ENCODE measurements around the gene OSBPL6.

GRCh38 chr2:178246696-178247095, 52.4 kb downstream of the OSBPL6 start:
- no peak for TF ChIP-seq CTCF (IDR thresholded peaks at IDR 0.05 in 2 of 3, conservative IDR thresholded peaks at IDR 0.05 in 1 of 3; ENCODE audit: control insufficient read depth in 2 of 3, extremely low read depth in 1 of 3, insufficient read depth in 1 of 3, low read depth in 3 of 3, low read length in 3 of 3)
- no peak for TF ChIP-seq SMC3 (IDR thresholded peaks at IDR 0.05; ENCODE audit: borderline replicate concordance, low read length)
- no peak for TF ChIP-seq POLR2A (IDR thresholded peaks at IDR 0.05; ENCODE audit: low read depth, low read length)
